ENCODE results near the gene CFL1. TPM values are rescaled to one million over a fixed set of nuclear protein-coding genes. Genes with fewer than 3 reads are reported as not detected.

Gene CFL1
- total and polyA plus RNA-seq, 2 experiments from 2014 or later = 1,393 to 2,124 TPM

GRCh38 chr11:65814131-65814985 lies 43.6 kb downstream of the CFL1 start:
- TF ChIP-seq CREB1 (CRISPR knock-in tag; IDR thresholded peaks at IDR 0.05; ENCODE audit: low read depth) (no peak), ZNF331 (CRISPR knock-in tag; IDR thresholded peaks at IDR 0.05; ENCODE audit: low read depth) (no peak), POLR2AphosphoS5 (IDR thresholded peaks at IDR 0.05; ENCODE audit: low read depth) (no peak), EZH2phosphoT487 (IDR thresholded peaks at IDR 0.05; ENCODE audit: unreplicated experiment) (no peak), CTCF (conservative IDR thresholded peaks at IDR 0.05; ENCODE audit: low read depth in 2 of 2) (no peak)
- TF ChIP-seq, protein P1, sequence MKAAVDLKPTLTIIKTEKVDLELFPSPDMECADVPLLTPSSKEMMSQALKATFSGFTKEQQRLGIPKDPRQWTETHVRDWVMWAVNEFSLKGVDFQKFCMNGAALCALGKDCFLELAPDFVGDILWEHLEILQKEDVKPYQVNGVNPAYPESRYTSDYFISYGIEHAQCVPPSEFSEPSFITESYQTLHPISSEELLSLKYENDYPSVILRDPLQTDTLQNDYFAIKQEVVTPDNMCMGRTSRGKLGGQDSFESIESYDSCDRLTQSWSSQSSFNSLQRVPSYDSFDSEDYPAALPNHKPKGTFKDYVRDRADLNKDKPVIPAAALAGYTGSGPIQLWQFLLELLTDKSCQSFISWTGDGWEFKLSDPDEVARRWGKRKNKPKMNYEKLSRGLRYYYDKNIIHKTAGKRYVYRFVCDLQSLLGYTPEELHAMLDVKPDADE (IDR thresholded peaks at IDR 0.05) = no peak
- H2AFZ ChIP-seq = no peak overlapping the region

DNA sequence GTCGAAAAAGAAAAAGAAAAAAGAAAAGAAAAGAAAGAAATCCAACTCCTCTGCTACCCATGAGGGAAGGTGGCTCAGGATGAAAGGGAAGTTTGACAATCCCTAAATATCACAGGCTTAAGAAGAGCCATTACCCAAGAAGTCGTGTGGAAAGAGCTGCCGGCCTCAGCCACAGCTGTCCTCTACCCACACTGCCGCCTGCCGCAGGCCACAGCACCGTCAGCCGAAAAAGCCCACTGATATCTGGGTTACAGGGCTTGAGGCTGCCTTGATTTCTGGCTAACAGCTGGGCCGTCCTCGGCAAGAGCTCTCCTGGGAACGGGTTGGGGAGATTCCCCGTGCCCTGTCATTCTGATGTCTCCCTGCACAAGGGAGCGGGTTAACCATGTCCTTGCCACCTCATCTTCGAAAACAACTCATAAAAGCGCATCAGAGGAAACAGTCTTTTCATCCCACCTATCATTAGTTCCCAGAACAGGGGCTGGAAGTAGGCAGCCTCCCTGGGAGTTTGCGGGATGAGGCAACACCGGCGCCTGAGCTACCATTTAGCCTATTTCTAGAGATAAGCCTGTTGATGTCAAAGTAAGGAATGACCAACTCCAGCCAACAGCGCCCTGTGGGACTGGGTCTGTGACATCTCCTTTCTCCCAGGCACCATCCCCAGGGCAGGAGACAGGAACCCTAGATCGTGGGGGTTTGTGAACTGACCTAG lies 46.1 kb downstream of the CFL1 start:
- peak; percentile 36; the same call in 2 of the 3 replicates for ATAC-seq
- peaks cover 3% of the 10 kb centered on the region; the same call in 1 of the 2 replicates for H3K27me3 ChIP-seq (ENCODE audit: insufficient read depth)
- Mint-ChIP-seq H3K9me3 (no peaks in the 10 kb centered on the region; the same call in 2 of the 3 replicates), H3K36me3 (ENCODE audit: low read depth) (no peaks in the 10 kb centered on the region), H3K4me3 (no peak overlapping the region), H3K27me3 (ENCODE audit: insufficient read depth, low read depth, poor library complexity) (peaks cover 10% of the 10 kb centered on the region), H3K4me1 (no peaks in the 10 kb centered on the region), H3K27ac (no peak overlapping the region)
- H3K36me3 ChIP-seq (ENCODE audit: insufficient read depth) = no peaks in the 10 kb centered on the region
- no peak overlapping the region for H3K4me3 ChIP-seq
- H3K9me2 ChIP-seq (ENCODE audit: insufficient read depth) = no peaks in the 10 kb centered on the region
- H3K4me2 ChIP-seq = no peak overlapping the region
- H3K27ac ChIP-seq (ENCODE audit: low read depth) = no peak overlapping the region
- no peaks in the 10 kb centered on the region; the same call in 1 of the 2 replicates for H3K4me1 ChIP-seq (ENCODE audit: insufficient read depth)
- no peak overlapping the region for H2AFZ ChIP-seq
- no peaks in the 10 kb centered on the region for H3K79me2 ChIP-seq (replicated peaks; ENCODE audit: insufficient read depth)
- no peaks in the 10 kb centered on the region for H3F3A ChIP-seq (replicated peaks; ENCODE audit: low read depth)
- H4K20me1 ChIP-seq (replicated peaks; ENCODE audit: insufficient read depth) = no peaks in the 10 kb centered on the region
- no peak for DNase-seq (ENCODE audit: low spot score)
- TF ChIP-seq REST (IDR thresholded peaks at IDR 0.05; ENCODE audit: unreplicated experiment) (no peak), EZH2 (IDR thresholded peaks at IDR 0.05; ENCODE audit: low read depth, unreplicated experiment) (no peak)

More at GRCh38 chr11:65814131-65814985, 43.6 kb downstream of the CFL1 start:
- no peaks in the 10 kb centered on the region for H3K36me3 ChIP-seq (ENCODE audit: insufficient read depth)
- H4K20me1 ChIP-seq (replicated peaks; ENCODE audit: insufficient read depth) = no peaks in the 10 kb centered on the region
- H3K27me3 ChIP-seq (ENCODE audit: insufficient read depth) = peaks cover 12% of the 10 kb centered on the region
- no peak overlapping the region for H3K4me3 ChIP-seq
- no peak overlapping the region for H3K4me2 ChIP-seq
- H3K4me3 Mint-ChIP-seq = no peak overlapping the region
- ATAC-seq (no peak), DNase-seq (ENCODE audit: low spot score) (no peak)
- H3K4me1 Mint-ChIP-seq = no peaks in the 10 kb centered on the region
- H3K36me3 Mint-ChIP-seq (ENCODE audit: low read depth) = no peaks in the 10 kb centered on the region; the same call in 1 of the 3 replicates
- peaks cover 12% of the 10 kb centered on the region for H3K27me3 Mint-ChIP-seq (ENCODE audit: insufficient read depth, low read depth, poor library complexity)
- H3K27ac ChIP-seq (ENCODE audit: low read depth) = no peak overlapping the region
- no peaks in the 10 kb centered on the region for H3K79me2 ChIP-seq (replicated peaks; ENCODE audit: insufficient read depth)
- no peaks in the 10 kb centered on the region; the same call in 1 of the 2 replicates for H3K4me1 ChIP-seq (ENCODE audit: insufficient read depth)
- H3K9me2 ChIP-seq (ENCODE audit: insufficient read depth) = no peaks in the 10 kb centered on the region
- no peak overlapping the region for H3K27ac Mint-ChIP-seq
- H3K9me3 Mint-ChIP-seq = no peaks in the 10 kb centered on the region; the same call in 2 of the 3 replicates
- 0 out of 2 replicates have a peak, but pooled peaks cover 4% of the 10 kb centered on the region for H3F3A ChIP-seq (replicated peaks; ENCODE audit: low read depth)

Measured in GM23338 (cell line).